DND-41 (cell line): ENCODE data around the gene RS1.

Experiments used
- EZH2 ChIP-seq: IDR thresholded peaks from 3 replicates; pipeline ENCODE4 v1.6.1; 2012; ENCODE audit warnings: borderline replicate concordance, low read depth, mild to moderate bottlenecking, moderate library complexity, low read length, inconsistent platforms; ENCODE audit not compliant: severe bottlenecking
- TF ChIP-seq, protein P1 (sequence below): IDR thresholded peaks from 2 replicates; pipeline ENCODE4 v1.5.1; 2012; ENCODE audit warnings: borderline replicate concordance, low read length, moderate library complexity, mild to moderate bottlenecking; ENCODE audit not compliant: poor library complexity, severe bottlenecking; ENCODE audit errors: extremely low read depth

DNA sequence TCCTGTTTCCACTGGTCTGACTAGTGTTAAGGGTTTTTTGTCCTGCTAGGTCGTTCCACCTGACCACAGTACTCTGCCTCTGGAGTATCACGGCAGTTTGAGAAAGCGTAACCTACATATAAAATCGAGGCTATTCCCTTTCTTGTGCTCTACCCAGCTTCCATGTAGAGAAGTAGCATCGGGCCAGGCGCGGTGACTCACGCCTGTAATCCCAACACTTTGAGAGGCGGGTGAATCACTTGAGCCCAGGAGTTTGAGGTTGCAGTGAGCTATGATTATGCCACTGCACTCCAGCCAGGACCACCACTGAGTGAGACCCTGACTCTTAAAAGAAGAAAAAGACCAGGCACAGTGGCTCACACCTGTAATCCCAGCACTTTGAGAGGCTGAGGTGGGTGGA is 43.0 kb upstream of the RS1 start:
- TF ChIP-seq, protein P1, sequence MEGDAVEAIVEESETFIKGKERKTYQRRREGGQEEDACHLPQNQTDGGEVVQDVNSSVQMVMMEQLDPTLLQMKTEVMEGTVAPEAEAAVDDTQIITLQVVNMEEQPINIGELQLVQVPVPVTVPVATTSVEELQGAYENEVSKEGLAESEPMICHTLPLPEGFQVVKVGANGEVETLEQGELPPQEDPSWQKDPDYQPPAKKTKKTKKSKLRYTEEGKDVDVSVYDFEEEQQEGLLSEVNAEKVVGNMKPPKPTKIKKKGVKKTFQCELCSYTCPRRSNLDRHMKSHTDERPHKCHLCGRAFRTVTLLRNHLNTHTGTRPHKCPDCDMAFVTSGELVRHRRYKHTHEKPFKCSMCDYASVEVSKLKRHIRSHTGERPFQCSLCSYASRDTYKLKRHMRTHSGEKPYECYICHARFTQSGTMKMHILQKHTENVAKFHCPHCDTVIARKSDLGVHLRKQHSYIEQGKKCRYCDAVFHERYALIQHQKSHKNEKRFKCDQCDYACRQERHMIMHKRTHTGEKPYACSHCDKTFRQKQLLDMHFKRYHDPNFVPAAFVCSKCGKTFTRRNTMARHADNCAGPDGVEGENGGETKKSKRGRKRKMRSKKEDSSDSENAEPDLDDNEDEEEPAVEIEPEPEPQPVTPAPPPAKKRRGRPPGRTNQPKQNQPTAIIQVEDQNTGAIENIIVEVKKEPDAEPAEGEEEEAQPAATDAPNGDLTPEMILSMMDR: no peak
- no peak for TF ChIP-seq EZH2
